HCT116 (cell line): ENCODE measurements around the gene IGF2R. TPM values are rescaled to one million over a fixed set of nuclear protein-coding genes. Genes with fewer than 3 reads are reported as not detected.

Experiments used
- ATAC-seq: fragments of 200-7000 bp; cut with Tn5 transposase; 2 replicates; pipeline ENCODE4 v1.9.1; 2020; ENCODE audit warnings: mild to moderate bottlenecking, moderate library complexity
- BruUV-seq: library from RNA; stranded (reverse); fragments of 400-500 nt; replicated peaks from 2 replicates; lab custom pipeline; 2021; lab: Mats Ljungman, UMichigan
- CTCF ChIA-PET: fragments of 300-600 bp; sonication (Branson Sonifier 250); formaldehyde crosslinking; loops from one replicate; lab custom pipeline; 2021; ENCODE audit warnings: antibody characterized with exemption; lab: Charles Lee
- POLR2A ChIA-PET: fragments of 300-600, 350-600 bp; sonication (Branson Sonifier 250); formaldehyde crosslinking; loops from one replicate; lab custom pipeline; 2021; ENCODE audit warnings: antibody characterized with exemption; lab: Charles Lee
- RAD21 ChIA-PET, 2 experiments: fragments of 300-600 bp; sonication (Branson Sonifier 250); formaldehyde crosslinking; loops; one replicate each; lab custom pipeline; 2023; ENCODE audit warnings: low total read pairs in 2 of 2; ENCODE audit not compliant: uncharacterized antibody in 2 of 2, unreplicated experiment in 2 of 2, low non-redundant PET in 1 of 2; lab: Charles Lee
- DNase-seq: peaks from one replicate; pipeline ENCODE4 v3.0.0-alpha.2; 2010; ENCODE audit warnings: low read depth, low spot score
- H2AFZ ChIP-seq: fragments of 200-600 bp; shearing (Covaris generic), sonication (generic); 2 replicates; pipeline ENCODE4 v1.6.1; 2017; ENCODE audit warnings: low read depth, mixed run types, mixed read lengths, antibody characterized with exemption, low read length; ENCODE audit not compliant: poor library complexity, severe bottlenecking
- H3K27ac ChIP-seq: 2 replicates; pipeline ENCODE4 v1.5.1; 2012; ENCODE audit warnings: low read depth, low read length
- H3K27me3 ChIP-seq: fragments of 200-600 bp; sonication (generic); 2 replicates; pipeline ENCODE4 v1.6.1; 2016; ENCODE audit warnings: mixed run types, low read length, mixed read lengths; ENCODE audit not compliant: insufficient read depth
- H3K36me3 ChIP-seq, 2 experiments: fragments of 200-500 bp in 1 of 2; fragments of 200-600 bp in 1 of 2; sonication (Bioruptor generic) in 1 of 2; sonication (generic) in 1 of 2; 2 replicates each; pipeline versions ENCODE4 v1.5.1 to v1.6.1; 2014 to 2016; ENCODE audit warnings: low read length in 2 of 2, inconsistent platforms in 1 of 2, mixed read lengths in 1 of 2, mixed run types in 1 of 2; ENCODE audit not compliant: insufficient read depth in 2 of 2, control insufficient read depth in 1 of 2
- H3K4me1 ChIP-seq, 2 experiments: fragments of 200-600 bp in 1 of 2; sonication (generic) in 1 of 2; 2 replicates each; pipeline versions ENCODE4 v1.5.1 to v1.6.1; 2012 to 2017; ENCODE audit warnings: low read length in 2 of 2, inconsistent platforms in 1 of 2, mild to moderate bottlenecking in 1 of 2, mixed read lengths in 1 of 2, mixed run types in 1 of 2, moderate library complexity in 1 of 2; ENCODE audit not compliant: insufficient read depth in 2 of 2, control insufficient read depth in 1 of 2
- H3K4me2 ChIP-seq: fragments of 200-600 bp; sonication (generic); 2 replicates; pipeline ENCODE4 v1.6.1; 2017; ENCODE audit warnings: mixed run types, low read length, mixed read lengths
- H3K4me3 ChIP-seq, 2 experiments: fragments of 200-600 bp in 1 of 2; sonication (generic) in 1 of 2; replicated peaks in 1 of 2; 2 replicates each; pipeline ENCODE4 v1.5.1; 2011 to 2016; ENCODE audit warnings: low read length in 2 of 2, control low read depth in 1 of 2, low read depth in 1 of 2, mild to moderate bottlenecking in 1 of 2, mixed read lengths in 1 of 2, mixed run types in 1 of 2
- H3K79me2 ChIP-seq: fragments of 200-600 bp; sonication (generic); 2 replicates; pipeline ENCODE4 v1.6.1; 2017; ENCODE audit warnings: mild to moderate bottlenecking, mixed run types, low read length, moderate library complexity, mixed read lengths; ENCODE audit not compliant: insufficient read depth
- H3K9ac ChIP-seq: fragments of 200-600 bp; sonication (generic); 2 replicates; pipeline ENCODE4 v1.6.1; 2016; ENCODE audit warnings: low read length, mixed read lengths
- H3K9me2 ChIP-seq: fragments of 200-600 bp; sonication (generic), shearing (Covaris generic); 2 replicates; pipeline ENCODE4 v1.6.1; 2017; ENCODE audit warnings: mixed run types, mild to moderate bottlenecking, moderate library complexity; ENCODE audit not compliant: insufficient read depth
- H3K9me3 ChIP-seq, 2 experiments: fragments of 200-500 bp in 1 of 2; fragments of 200-600 bp in 1 of 2; sonication (Bioruptor generic) in 1 of 2; sonication (generic) in 1 of 2; 2 replicates each; pipeline ENCODE4 v1.6.1; 2014 to 2017; ENCODE audit warnings: low read length in 2 of 2, mixed read lengths in 2 of 2, inconsistent platforms in 1 of 2, low read depth in 1 of 2, mild to moderate bottlenecking in 1 of 2, mixed run types in 1 of 2, moderate library complexity in 1 of 2; ENCODE audit not compliant: control insufficient read depth in 1 of 2, insufficient read depth in 1 of 2
- H4K20me1 ChIP-seq: fragments of 200-600 bp; sonication (generic), shearing (Covaris generic); 2 replicates; pipeline ENCODE4 v1.6.1; 2017; ENCODE audit warnings: mixed run types, mild to moderate bottlenecking, moderate library complexity; ENCODE audit not compliant: insufficient read depth
- CBX3 ChIP-seq: IDR thresholded peaks from 2 replicates; pipeline ENCODE4 v1.6.1; 2012; ENCODE audit warnings: low read depth
- CEBPB ChIP-seq: IDR thresholded peaks from 2 replicates; pipeline ENCODE4 v1.6.1; 2012; ENCODE audit warnings: low read depth
- ELF1 ChIP-seq: IDR thresholded peaks from 2 replicates; pipeline ENCODE4 v1.6.1; 2012; ENCODE audit warnings: low read depth, borderline replicate concordance
- EZH2 ChIP-seq: fragments of 200-600 bp; sonication (generic); IDR thresholded peaks from 2 replicates; pipeline ENCODE4 v1.6.1; 2017; ENCODE audit warnings: antibody characterized with exemption, mixed run types
- EZH2phosphoT487 ChIP-seq: fragments of 200-600 bp; IDR thresholded peaks from 2 replicates; pipeline ENCODE4 v1.6.1; 2018; ENCODE audit warnings: antibody characterized with exemption, borderline replicate concordance
- FOSL1 ChIP-seq: IDR thresholded peaks from 2 replicates; pipeline ENCODE4 v1.6.1; 2012; ENCODE audit warnings: low read depth
- POLR2A ChIP-seq: IDR thresholded peaks from 2 replicates; pipeline ENCODE4 v1.7.0; 2011; ENCODE audit warnings: borderline replicate concordance; ENCODE audit not compliant: insufficient read depth, insufficient read length; ENCODE audit errors: extremely low read depth
- POLR2AphosphoS5 ChIP-seq: IDR thresholded peaks from 2 replicates; pipeline ENCODE4 v1.6.1; 2011; ENCODE audit warnings: mild to moderate bottlenecking, low read depth, low read length, moderate library complexity
- RAD21 ChIP-seq: IDR thresholded peaks from 2 replicates; pipeline ENCODE4 v1.6.1; 2012; ENCODE audit warnings: low read depth, mild to moderate bottlenecking
- SRF ChIP-seq: IDR thresholded peaks from 2 replicates; pipeline ENCODE4 v1.6.1; 2012; ENCODE audit warnings: low read depth
- TCF7L2 ChIP-seq: IDR thresholded peaks from 2 replicates; pipeline ENCODE4 v1.7.0; 2011; ENCODE audit warnings: borderline replicate concordance, inconsistent platforms; ENCODE audit not compliant: insufficient read depth, insufficient read length; ENCODE audit errors: extremely low read depth
- ZNF274 ChIP-seq: fragments of 200-500 bp; sonication (Bioruptor generic); IDR thresholded peaks from 2 replicates; pipeline ENCODE4 v1.6.1; 2014; ENCODE audit warnings: mild to moderate bottlenecking, low read depth, low read length, inconsistent platforms
- intact Hi-C: fragments of 100-400 bp; cut with micrococcal nuclease; formaldehyde crosslinking; loops from 2 replicates; pipeline ENCODE4 v1.10.0; 2022
- total RNA-seq: library from RNA; stranded (reverse); gene quantifications from one replicate; pipeline ENCODE4 v1.2.1, GENCODE V29; 2021; ENCODE audit not compliant: unreplicated experiment
- TF ChIP-seq, protein P1 (sequence below): IDR thresholded peaks from 2 replicates; pipeline ENCODE4 v1.6.1; 2012
- TF ChIP-seq, protein P2 (sequence below): IDR thresholded peaks from 2 replicates; pipeline ENCODE4 v1.6.1; 2012
- TF ChIP-seq, protein P3 (sequence below): IDR thresholded peaks from 2 replicates; pipeline ENCODE4 v1.6.1; 2012; ENCODE audit warnings: low read depth

Gene IGF2R
- total RNA-seq, 1 experiment from 2014 or later = 37.0 TPM

DNA sequence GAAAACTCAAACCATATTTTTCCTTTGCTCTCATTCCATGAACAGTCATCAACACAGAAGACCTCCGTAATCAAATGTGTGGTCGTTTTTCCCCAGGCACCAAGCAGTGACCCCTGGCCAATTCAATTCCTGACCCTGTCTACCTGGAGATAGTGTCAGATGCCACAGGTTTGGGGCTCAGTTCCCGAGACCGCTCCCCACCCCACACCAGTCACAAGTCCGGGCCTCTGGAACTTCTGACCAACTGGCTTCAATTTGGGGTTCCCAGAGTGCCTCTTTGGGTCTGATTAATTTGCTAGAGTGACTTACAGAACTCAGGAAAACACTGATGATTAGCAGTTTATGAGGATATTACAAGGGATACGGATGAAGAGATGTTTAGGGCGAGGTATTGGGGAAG lies 6.0 kb downstream of the IGF2R start:
- no TSS peak for BruUV-seq
- no peaks in the 10 kb centered on the region for H3K36me3 ChIP-seq
- no peaks in the 10 kb centered on the region for H3K9me2 ChIP-seq
- RAD21 ChIA-PET = no interaction called here
- H3K27ac ChIP-seq = no peak overlapping the region
- H3K27me3 ChIP-seq = no peaks in the 10 kb centered on the region
- POLR2A ChIA-PET = no interaction called here
- no peak overlapping the region for H3K4me3 ChIP-seq
- no peak overlapping the region for H3K9ac ChIP-seq
- H3K9me3 ChIP-seq = no peaks in the 10 kb centered on the region
- no peak for ATAC-seq
- H3K79me2 ChIP-seq = peaks cover 94% of the 10 kb centered on the region
- intact Hi-C loops = loop anchor here (5.0 kb wide), 1 partner anchor 178 kb away; no protein-coding TSS in a partner anchor
- no peak for DNase-seq
- H3K4me2 ChIP-seq = no peak overlapping the region
- CTCF ChIA-PET = no interaction called here
- no peak overlapping the region for H2AFZ ChIP-seq
- H4K20me1 ChIP-seq = no peaks in the 10 kb centered on the region
- TF ChIP-seq CBX3 (no peak), SRF (no peak)
- TF ChIP-seq, protein P1, sequence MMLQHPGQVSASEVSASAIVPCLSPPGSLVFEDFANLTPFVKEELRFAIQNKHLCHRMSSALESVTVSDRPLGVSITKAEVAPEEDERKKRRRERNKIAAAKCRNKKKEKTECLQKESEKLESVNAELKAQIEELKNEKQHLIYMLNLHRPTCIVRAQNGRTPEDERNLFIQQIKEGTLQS = no peak
- H3K4me1 ChIP-seq = peaks cover 5 to 17% of the 10 kb centered on the region in 2 experiments; a peak in 2 of 4 replicates

DNA sequence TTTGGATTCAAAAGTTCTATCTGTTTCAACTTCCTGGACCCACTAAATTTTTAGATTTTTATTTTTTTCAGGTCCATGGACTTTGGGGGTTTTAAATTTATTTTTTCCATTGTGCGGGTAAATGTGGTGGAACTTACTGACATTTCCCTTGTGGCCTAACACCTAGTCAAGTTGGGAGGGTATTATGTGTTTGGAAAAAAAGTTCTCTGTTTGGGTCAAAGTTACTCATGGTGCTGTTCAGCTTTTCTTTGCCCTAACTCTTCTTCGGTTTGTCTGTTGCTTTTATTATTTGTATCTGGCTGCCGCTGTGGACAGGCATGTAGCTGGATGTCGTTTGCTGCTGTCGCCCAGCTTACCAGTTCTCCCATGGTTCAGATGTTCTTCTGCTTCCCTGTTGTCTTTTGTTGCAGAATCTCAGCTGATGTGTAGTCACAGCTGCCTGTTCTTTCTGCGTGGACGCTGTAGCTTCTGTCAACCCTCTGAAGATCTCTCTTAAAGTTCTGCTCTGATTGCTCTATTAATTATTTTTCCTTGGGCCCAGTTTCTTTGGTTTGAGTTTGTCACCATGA lies 7.9 kb downstream of the IGF2R start:
- no peaks in the 10 kb centered on the region for H3K27me3 ChIP-seq
- H3K4me3 ChIP-seq = no peak overlapping the region
- H3K4me2 ChIP-seq = no peak overlapping the region
- H3K27ac ChIP-seq = no peak overlapping the region
- RAD21 ChIA-PET = no interaction called here
- H2AFZ ChIP-seq = no peak overlapping the region
- no peaks in the 10 kb centered on the region for H3K36me3 ChIP-seq
- H3K9me2 ChIP-seq = no peaks in the 10 kb centered on the region
- no peak overlapping the region for H3K9ac ChIP-seq
- no peaks in the 10 kb centered on the region for H3K9me3 ChIP-seq
- no TSS peak for BruUV-seq
- DNase-seq (no peak), ATAC-seq (no peak)
- CTCF ChIA-PET = no interaction called here
- POLR2A ChIA-PET = no interaction called here
- no peaks in the 10 kb centered on the region for H4K20me1 ChIP-seq
- peaks cover 82% of the 10 kb centered on the region for H3K79me2 ChIP-seq
- H3K4me1 ChIP-seq = peaks cover 0 to 9% of the 10 kb centered on the region in 2 experiments; a peak in 1 of 4 replicates
- intact Hi-C loops = no loop called here
- TF ChIP-seq ZNF274 (no peak), ELF1 (no peak), POLR2A (no peak), POLR2AphosphoS5 (no peak), CEBPB (no peak), FOSL1 (no peak), RAD21 (no peak), EZH2 (no peak), TCF7L2 (no peak), EZH2phosphoT487 (no peak)
- TF ChIP-seq, protein P2, sequence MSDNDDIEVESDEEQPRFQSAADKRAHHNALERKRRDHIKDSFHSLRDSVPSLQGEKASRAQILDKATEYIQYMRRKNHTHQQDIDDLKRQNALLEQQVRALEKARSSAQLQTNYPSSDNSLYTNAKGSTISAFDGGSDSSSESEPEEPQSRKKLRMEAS = no peak
- TF ChIP-seq, protein P3, sequence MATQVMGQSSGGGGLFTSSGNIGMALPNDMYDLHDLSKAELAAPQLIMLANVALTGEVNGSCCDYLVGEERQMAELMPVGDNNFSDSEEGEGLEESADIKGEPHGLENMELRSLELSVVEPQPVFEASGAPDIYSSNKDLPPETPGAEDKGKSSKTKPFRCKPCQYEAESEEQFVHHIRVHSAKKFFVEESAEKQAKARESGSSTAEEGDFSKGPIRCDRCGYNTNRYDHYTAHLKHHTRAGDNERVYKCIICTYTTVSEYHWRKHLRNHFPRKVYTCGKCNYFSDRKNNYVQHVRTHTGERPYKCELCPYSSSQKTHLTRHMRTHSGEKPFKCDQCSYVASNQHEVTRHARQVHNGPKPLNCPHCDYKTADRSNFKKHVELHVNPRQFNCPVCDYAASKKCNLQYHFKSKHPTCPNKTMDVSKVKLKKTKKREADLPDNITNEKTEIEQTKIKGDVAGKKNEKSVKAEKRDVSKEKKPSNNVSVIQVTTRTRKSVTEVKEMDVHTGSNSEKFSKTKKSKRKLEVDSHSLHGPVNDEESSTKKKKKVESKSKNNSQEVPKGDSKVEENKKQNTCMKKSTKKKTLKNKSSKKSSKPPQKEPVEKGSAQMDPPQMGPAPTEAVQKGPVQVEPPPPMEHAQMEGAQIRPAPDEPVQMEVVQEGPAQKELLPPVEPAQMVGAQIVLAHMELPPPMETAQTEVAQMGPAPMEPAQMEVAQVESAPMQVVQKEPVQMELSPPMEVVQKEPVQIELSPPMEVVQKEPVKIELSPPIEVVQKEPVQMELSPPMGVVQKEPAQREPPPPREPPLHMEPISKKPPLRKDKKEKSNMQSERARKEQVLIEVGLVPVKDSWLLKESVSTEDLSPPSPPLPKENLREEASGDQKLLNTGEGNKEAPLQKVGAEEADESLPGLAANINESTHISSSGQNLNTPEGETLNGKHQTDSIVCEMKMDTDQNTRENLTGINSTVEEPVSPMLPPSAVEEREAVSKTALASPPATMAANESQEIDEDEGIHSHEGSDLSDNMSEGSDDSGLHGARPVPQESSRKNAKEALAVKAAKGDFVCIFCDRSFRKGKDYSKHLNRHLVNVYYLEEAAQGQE = no peak
